Measurements from ENCODE around the gene IGFBP4. TPM values are rescaled to one million over a fixed set of nuclear protein-coding genes. Genes with fewer than 3 reads are reported as not detected.

The IGFBP4 gene
- total and polyA plus RNA-seq, 2 donors (not counting 1 experiment from before 2014, with no cell fraction given), result 4.6 to 31.3 TPM

DNA sequence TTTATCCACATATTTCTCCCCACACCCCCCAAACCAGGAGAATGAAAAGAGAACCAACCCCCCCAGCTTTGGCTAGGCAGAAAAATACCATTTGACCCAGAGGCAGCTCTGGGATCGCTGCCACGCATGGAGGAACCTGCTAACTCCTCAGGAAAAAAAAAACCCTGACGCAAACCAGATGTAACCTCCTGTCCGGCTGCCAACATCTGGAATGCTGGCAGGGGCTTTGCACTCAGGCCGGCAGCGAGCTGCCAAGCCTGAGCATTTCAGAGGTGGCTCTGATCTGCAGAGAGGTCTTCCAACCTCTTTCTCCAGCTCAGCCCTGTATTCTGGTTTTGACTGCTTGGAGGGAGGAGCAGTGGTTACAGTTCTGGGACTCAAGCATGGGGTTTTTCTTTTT lies 8.2 kb downstream of the IGFBP4 start:
- H3K9ac ChIP-seq (ENCODE audit: low read length), result no peak overlapping the region
- no peaks in the 10 kb centered on the region for H3K9me3 ChIP-seq (ENCODE audit: control extremely low read depth in 1 of 3, control insufficient read depth in 2 of 3, insufficient read depth in 1 of 3, low read length in 2 of 3)
- H3K4me3 ChIP-seq (ENCODE audit: control extremely low read depth in 1 of 5, extremely low read depth in 1 of 5, insufficient read depth in 1 of 5, low read depth in 2 of 5, low read length in 4 of 5), result no peak overlapping the region
- no peaks in the 10 kb centered on the region for H3K9me3 Mint-ChIP-seq (ENCODE audit: insufficient read depth)
- H3K27ac Mint-ChIP-seq, result no peak overlapping the region
- TF ChIP-seq EZH2 (IDR thresholded peaks at IDR 0.05; ENCODE audit: borderline replicate concordance, insufficient read depth, low read depth, low read length, poor library complexity, severe bottlenecking), result no peak
- no peak for TF ChIP-seq CTCF (IDR thresholded peaks at IDR 0.05)
- no peak overlapping the region for H3K27ac ChIP-seq (ENCODE audit: low read length in 2 of 2)
- no peak overlapping the region for H2AFZ ChIP-seq (ENCODE audit: insufficient read depth, low read depth, low read length, poor library complexity, severe bottlenecking)
- peaks cover 13% of the 10 kb centered on the region for H3K79me2 ChIP-seq (ENCODE audit: control insufficient read depth, insufficient read depth, low read length)
- no peaks in the 10 kb centered on the region for H3K27me3 Mint-ChIP-seq
- ATAC-seq (ENCODE audit: low read depth) (no peak), DNase-seq (no peak)
- no peak overlapping the region for H3K4me2 ChIP-seq (replicated peaks; ENCODE audit: low read depth, low read length, poor library complexity, severe bottlenecking)
- H3K4me1 Mint-ChIP-seq, result peaks cover 16% of the 10 kb centered on the region
- peaks cover 0 to 5% (median 0%) of the 10 kb centered on the region in 4 experiments for H3K27me3 ChIP-seq (replicated peaks in 1 of 4; ENCODE audit: control extremely low read depth in 1 of 4, control insufficient read depth in 3 of 4, insufficient read depth in 4 of 4, low read length in 3 of 4)
- POLR2A ChIA-PET, result interaction anchor here (0.5 to 0.6 kb wide), 2 partner anchors 54 to 1551 kb away, joined by 3 to 5 read pairs; no protein-coding TSS in a partner anchor
- intact Hi-C loops (cut with micrococcal nuclease), result no loop called here
- 91% methylated on average over 5 of the region's 6 CpGs for WGBS (ENCODE audit: insufficient coverage)
- H4K20me1 ChIP-seq (ENCODE audit: control insufficient read depth, insufficient read depth, low read length, poor library complexity, severe bottlenecking), result peaks cover 5% of the 10 kb centered on the region
- CTCF ChIA-PET, result interaction anchor here (0.6 to 4.8 kb wide), 10 partner anchors 8 to 516 kb away, joined by 3 to 28 read pairs (median 3); partner anchors contain the start of gene IGFBP4
- H3K36me3 ChIP-seq (replicated peaks in 1 of 2; ENCODE audit: control extremely low read depth in 1 of 2, control insufficient read depth in 1 of 2, extremely low read depth in 1 of 2, insufficient read depth in 2 of 2, low read length in 1 of 2), result peaks cover 0 to 8% of the 10 kb centered on the region in 2 experiments
- H3K4me3 Mint-ChIP-seq, result no peak overlapping the region
- peaks cover 0 to 8% of the 10 kb centered on the region in 2 donors for H3K4me1 ChIP-seq (ENCODE audit: control insufficient read depth in 2 of 2, insufficient read depth in 2 of 2, low read length in 2 of 2)

GRCh38 chr17:40452216-40452787 lies 9.1 kb downstream of the IGFBP4 start:
- Histone ChIP-seq H3K9me3 (ENCODE audit: control extremely low read depth in 1 of 3, control insufficient read depth in 2 of 3, insufficient read depth in 1 of 3, low read length in 2 of 3) (no peaks in the 10 kb centered on the region), H3K4me2 (replicated peaks; ENCODE audit: low read depth, low read length, poor library complexity, severe bottlenecking) (no peak overlapping the region), H4K20me1 (ENCODE audit: control insufficient read depth, insufficient read depth, low read length, poor library complexity, severe bottlenecking) (peaks cover 5% of the 10 kb centered on the region), H3K4me3 (ENCODE audit: control extremely low read depth in 1 of 5, extremely low read depth in 1 of 5, insufficient read depth in 1 of 5, low read depth in 2 of 5, low read length in 4 of 5) (no peak overlapping the region), H3K9ac (ENCODE audit: low read length) (no peak overlapping the region), H3K27ac (ENCODE audit: low read length in 2 of 2) (no peak overlapping the region), H3K36me3 (replicated peaks in 1 of 2; ENCODE audit: control extremely low read depth in 1 of 2, control insufficient read depth in 1 of 2, extremely low read depth in 1 of 2, insufficient read depth in 2 of 2, low read length in 1 of 2) (peaks cover 0 to 8% of the 10 kb centered on the region in 2 experiments), H2AFZ (ENCODE audit: insufficient read depth, low read depth, low read length, poor library complexity, severe bottlenecking) (no peak overlapping the region), H3K4me1 (ENCODE audit: control insufficient read depth in 2 of 2, insufficient read depth in 2 of 2, low read length in 2 of 2) (peaks cover 0 to 8% of the 10 kb centered on the region in 2 donors), H3K27me3 (replicated peaks in 1 of 4; ENCODE audit: control extremely low read depth in 1 of 4, control insufficient read depth in 3 of 4, insufficient read depth in 4 of 4, low read length in 3 of 4) (no peaks in the 10 kb centered on the region), H3K79me2 (ENCODE audit: control insufficient read depth, insufficient read depth, low read length) (peaks cover 10% of the 10 kb centered on the region)
- Mint-ChIP-seq H3K4me1 (peaks cover 12% of the 10 kb centered on the region), H3K9me3 (ENCODE audit: insufficient read depth) (no peaks in the 10 kb centered on the region), H3K4me3 (no peak overlapping the region), H3K27me3 (no peaks in the 10 kb centered on the region), H3K27ac (no peak overlapping the region)
- ATAC-seq (ENCODE audit: low read depth) (no peak), DNase-seq (no peak)
- intact Hi-C loops (cut with micrococcal nuclease), result no loop called here
- CTCF ChIA-PET, result interaction anchor here (1.3 to 4.8 kb wide), 5 partner anchors 9 to 80 kb away, joined by 3 to 28 read pairs (median 4); partner anchors contain the start of gene IGFBP4
- POLR2A ChIA-PET, result interaction anchor here (0.5 kb wide), 1 partner anchor 87 kb away, joined by 12 read pairs; no protein-coding TSS in a partner anchor
- no peak for TF ChIP-seq EZH2 (IDR thresholded peaks at IDR 0.05; ENCODE audit: borderline replicate concordance, insufficient read depth, low read depth, low read length, poor library complexity, severe bottlenecking)
- TF ChIP-seq CTCF (IDR thresholded peaks at IDR 0.05), result no peak
- WGBS (ENCODE audit: insufficient coverage), result 81% methylated on average over 5 of the region's 7 CpGs
